H1 (cell line): Measurements from ENCODE around the gene TPRN. TPM values are rescaled to one million over a fixed set of nuclear protein-coding genes. Genes with fewer than 3 reads are reported as not detected.

ENCODE experiments used
- CTCF ChIA-PET: fragments of 300-600 bp; sonication (Branson Sonifier 250); formaldehyde crosslinking; loops from one replicate; lab custom pipeline; 2021; ENCODE audit not compliant: partially characterized antibody; lab: Charles Lee
- POLR2A ChIA-PET: fragments of 300-600 bp; sonication (Branson Sonifier 250); formaldehyde crosslinking; loops from one replicate; lab custom pipeline; 2021; ENCODE audit warnings: inconsistent platforms; ENCODE audit not compliant: partially characterized antibody; lab: Charles Lee
- DNase-seq, 2 experiments: peaks; one replicate each; pipeline versions ENCODE4 v3.0.0 to v3.0.0-alpha.2; 2010 to 2022; ENCODE audit warnings: low spot score in 2 of 2, low read depth in 1 of 2, mixed read lengths in 1 of 2
- FAIRE-seq: peaks from 2 replicates; lab custom pipeline; 2011; peaks lifted over from hg19 to GRCh38; lab: Jason Lieb, UNC
- H2AFZ ChIP-seq: 2 replicates; pipeline ENCODE4 v1.8.1; 2012; ENCODE audit warnings: low read length, inconsistent platforms
- H2AK5ac ChIP-seq: 2 replicates; pipeline ENCODE4 v1.6.1; 2013; ENCODE audit warnings: low read depth, low read length
- H2BK120ac ChIP-seq: replicated peaks from 2 replicates; pipeline ENCODE3; 2013; ENCODE audit warnings: low read depth, low read length, inconsistent platforms
- H2BK12ac ChIP-seq: 2 replicates; pipeline ENCODE4 v1.6.1; 2013; ENCODE audit warnings: low read depth, low read length
- H2BK15ac ChIP-seq: 2 replicates; pipeline ENCODE4 v1.6.1; 2013; ENCODE audit warnings: low read length
- H2BK20ac ChIP-seq: 2 replicates; pipeline ENCODE4 v1.6.1; 2013; ENCODE audit warnings: low read length
- H2BK5ac ChIP-seq: 2 replicates; pipeline ENCODE4 v1.6.1; 2013; ENCODE audit warnings: low read depth, low read length
- H3K14ac ChIP-seq: 2 replicates; pipeline ENCODE4 v1.6.1; 2013; ENCODE audit warnings: inconsistent platforms; ENCODE audit not compliant: insufficient read length
- H3K18ac ChIP-seq: 2 replicates; pipeline ENCODE4 v1.6.1; 2013; ENCODE audit warnings: low read length; ENCODE audit errors: extremely low read depth
- H3K23ac ChIP-seq: 2 replicates; pipeline ENCODE4 v1.6.1; 2013; ENCODE audit warnings: inconsistent platforms; ENCODE audit not compliant: insufficient read length
- H3K23me2 ChIP-seq: 2 replicates; pipeline ENCODE4 v1.6.1; 2013; ENCODE audit warnings: low read depth, low read length
- H3K27ac ChIP-seq: 2 replicates; pipeline ENCODE4 v1.6.1; 2011; ENCODE audit warnings: low read depth, low read length, inconsistent platforms
- H3K27me3 ChIP-seq, 4 experiments: replicated peaks in 1 of 4; 1 replicate in 1 of 4; 2 replicates in 3 of 4; pipeline versions ENCODE4 v1.6.1 to v1.8.1; 2011 to 2013; ENCODE audit warnings: low read length in 3 of 4, mild to moderate bottlenecking in 3 of 4, inconsistent platforms in 2 of 4, mixed read lengths in 2 of 4, moderate library complexity in 1 of 4; ENCODE audit not compliant: control insufficient read depth in 3 of 4, insufficient read depth in 3 of 4; ENCODE audit errors: extremely low read depth in 1 of 4
- H3K36me3 ChIP-seq, 4 experiments: 2 replicates each; pipeline versions ENCODE4 v1.6.1 to v1.8.1; 2011 to 2013; ENCODE audit warnings: mild to moderate bottlenecking in 4 of 4, low read length in 3 of 4, moderate library complexity in 2 of 4, control low read depth in 1 of 4, inconsistent platforms in 1 of 4; ENCODE audit not compliant: insufficient read depth in 4 of 4, control insufficient read depth in 2 of 4
- H3K4ac ChIP-seq: replicated peaks from 2 replicates; pipeline ENCODE3; 2013; ENCODE audit warnings: low read length, low read depth, mixed read lengths, inconsistent platforms; ENCODE audit not compliant: insufficient read length
- H3K4me1 ChIP-seq, 4 experiments: replicated peaks in 1 of 4; 1 replicate in 1 of 4; 2 replicates in 3 of 4; pipeline versions ENCODE4 v1.6.1 to v1.8.1; 2011 to 2013; ENCODE audit warnings: low read length in 3 of 4, inconsistent platforms in 2 of 4, mixed read lengths in 1 of 4; ENCODE audit not compliant: insufficient read depth in 4 of 4, control insufficient read depth in 3 of 4
- H3K4me2 ChIP-seq, 2 experiments: 2 replicates each; pipeline versions ENCODE4 v1.6.1 to v1.8.1; 2011 to 2013; ENCODE audit warnings: low read depth in 2 of 2, low read length in 2 of 2, control low read depth in 1 of 2, inconsistent platforms in 1 of 2, mild to moderate bottlenecking in 1 of 2; ENCODE audit not compliant: insufficient read depth in 1 of 2
- H3K4me3 ChIP-seq, 4 experiments: fragments of 200-600, 300-600 bp in 1 of 4; sonication (generic), shearing (Covaris generic), sonication (Bioruptor Twin) in 1 of 4; 2 replicates each; pipeline versions ENCODE4 v1.5.1 to v1.8.1; 2011 to 2016; ENCODE audit warnings: low read length in 4 of 4, low read depth in 3 of 4, control low read depth in 2 of 4, inconsistent platforms in 2 of 4, mild to moderate bottlenecking in 2 of 4, mixed read lengths in 1 of 4, moderate library complexity in 1 of 4; ENCODE audit not compliant: insufficient read depth in 2 of 4; ENCODE audit errors: extremely low read depth in 1 of 4
- H3K56ac ChIP-seq: replicated peaks from 2 replicates; pipeline ENCODE3; 2013; ENCODE audit warnings: low read depth, mild to moderate bottlenecking, mixed read lengths, low read length, inconsistent platforms; ENCODE audit not compliant: insufficient read length
- H3K79me1 ChIP-seq: 2 replicates; pipeline ENCODE4 v1.6.1; 2013; ENCODE audit warnings: low read depth, low read length, control low read depth
- H3K79me2 ChIP-seq, 2 experiments: 2 replicates each; pipeline versions ENCODE4 v1.6.1 to v1.8.1; 2012 to 2013; ENCODE audit warnings: low read length in 2 of 2, mild to moderate bottlenecking in 2 of 2, inconsistent platforms in 1 of 2; ENCODE audit not compliant: insufficient read depth in 2 of 2, control insufficient read depth in 1 of 2
- H3K9ac ChIP-seq, 4 experiments: replicated peaks in 1 of 4; 1 replicate in 1 of 4; 2 replicates in 3 of 4; pipeline versions ENCODE4 v1.6.1 to v1.8.1; 2011 to 2013; ENCODE audit warnings: low read depth in 3 of 4, low read length in 3 of 4, control low read depth in 2 of 4, mild to moderate bottlenecking in 2 of 4, moderate library complexity in 2 of 4, inconsistent platforms in 1 of 4; ENCODE audit errors: extremely low read depth in 1 of 4
- H3K9me3 ChIP-seq, 2 experiments: 2 replicates each; pipeline versions ENCODE4 v1.6.1 to v1.8.1; 2012 to 2013; ENCODE audit warnings: mild to moderate bottlenecking in 2 of 2, moderate library complexity in 2 of 2, control low read depth in 1 of 2, inconsistent platforms in 1 of 2, low read depth in 1 of 2, low read length in 1 of 2, mixed read lengths in 1 of 2; ENCODE audit not compliant: insufficient read depth in 2 of 2
- H4K20me1 ChIP-seq, 2 experiments: replicated peaks in 1 of 2; 2 replicates each; pipeline versions ENCODE3 to v1.8.1; 2011 to 2013; ENCODE audit warnings: inconsistent platforms in 2 of 2, low read length in 2 of 2, mild to moderate bottlenecking in 1 of 2; ENCODE audit not compliant: insufficient read depth in 2 of 2, control insufficient read depth in 1 of 2
- H4K5ac ChIP-seq: 2 replicates; pipeline ENCODE4 v1.6.1; 2013; ENCODE audit warnings: low read length, low read depth, mixed read lengths, inconsistent platforms; ENCODE audit not compliant: insufficient read length
- H4K8ac ChIP-seq: 2 replicates; pipeline ENCODE4 v1.8.0; 2013; ENCODE audit warnings: mild to moderate bottlenecking, moderate library complexity, low read length, inconsistent platforms; ENCODE audit not compliant: insufficient read depth; ENCODE audit errors: extremely low read depth
- H4K91ac ChIP-seq: replicated peaks from 2 replicates; pipeline ENCODE3; 2013; ENCODE audit warnings: low read length, mixed read lengths, inconsistent platforms; ENCODE audit not compliant: insufficient read length
- ATF3 ChIP-seq: IDR thresholded peaks from 2 replicates; pipeline ENCODE4 v1.6.1; 2011; ENCODE audit warnings: low read depth, mild to moderate bottlenecking, low read length; ENCODE audit not compliant: insufficient read depth
- CHD1 ChIP-seq: IDR thresholded peaks from 2 replicates; pipeline ENCODE4 v1.6.1; 2012; ENCODE audit warnings: low read depth, low read length, improper control_type of control experiment
- CHD2 ChIP-seq: IDR thresholded peaks from 2 replicates; pipeline ENCODE4 v1.6.1; 2012; ENCODE audit warnings: low read length, improper control_type of control experiment
- CREB1 ChIP-seq: IDR thresholded peaks from 2 replicates; pipeline ENCODE4 v1.6.1; 2012; ENCODE audit warnings: inconsistent platforms
- FOSL1 ChIP-seq: IDR thresholded peaks from 2 replicates; pipeline ENCODE4 v1.6.1; 2011; ENCODE audit warnings: mild to moderate bottlenecking, low read depth, low read length, moderate library complexity; ENCODE audit not compliant: insufficient read depth
- GABPA ChIP-seq: IDR thresholded peaks from 2 replicates; pipeline ENCODE4 v1.6.1; 2011; ENCODE audit warnings: mild to moderate bottlenecking, low read length, moderate library complexity, borderline replicate concordance; ENCODE audit not compliant: insufficient read depth
- MAFK ChIP-seq: IDR thresholded peaks from 2 replicates; pipeline ENCODE4 v1.6.1; 2012; ENCODE audit warnings: low read depth, mild to moderate bottlenecking, improper control_type of control experiment, low read length
- NRF1 ChIP-seq: IDR thresholded peaks from 2 replicates; pipeline ENCODE4 v1.6.1; 2011; ENCODE audit warnings: mild to moderate bottlenecking, low read depth, low read length, improper control_type of control experiment
- RFX5 ChIP-seq: IDR thresholded peaks from 2 replicates; pipeline ENCODE4 v1.6.1; 2011; ENCODE audit warnings: low read depth, low read length, improper control_type of control experiment, borderline replicate concordance
- RNF2 ChIP-seq: fragments of 200-900, 300-1000 bp; sonication (generic); IDR thresholded peaks from 2 replicates; pipeline ENCODE4 v1.7.1; 2016; ENCODE audit warnings: borderline replicate concordance, low read depth, mild to moderate bottlenecking, antibody characterized with exemption, low read length; ENCODE audit not compliant: poor library complexity, severe bottlenecking; ENCODE audit errors: missing control alignments
- SIN3A ChIP-seq, 2 experiments: IDR thresholded peaks in 1 of 2; conservative IDR thresholded peaks in 1 of 2; 2 replicates each; pipeline ENCODE4 v1.6.1; 2011 to 2012; ENCODE audit warnings: low read length in 2 of 2, improper control_type of control experiment in 1 of 2, low read depth in 1 of 2, mild to moderate bottlenecking in 1 of 2
- SIRT6 ChIP-seq: IDR thresholded peaks from one replicate; pipeline ENCODE4 v1.7.1; 2012; ENCODE audit warnings: low read length, inconsistent platforms
- SIX5 ChIP-seq: IDR thresholded peaks from 2 replicates; pipeline ENCODE4 v1.6.1; 2011; ENCODE audit warnings: mild to moderate bottlenecking, low read depth, low read length
- WGBS, 2 experiments: shearing (Covaris generic) in 1 of 2; methylation state at CpG; one replicate each; pipeline versions ENCODE4 v1.1.6 to v1.1.7; 2013 to 2015; ENCODE audit warnings: low lambda C conversion rate in 2 of 2, mixed read lengths in 2 of 2, inconsistent platforms in 1 of 2, low coverage in 1 of 2, missing lambda C conversion rate in 1 of 2; ENCODE audit not compliant: insufficient replicate concordance in 2 of 2, insufficient coverage in 1 of 2, insufficient read length in 1 of 2; ENCODE audit errors: extremely low coverage in 1 of 2, missing lambda C conversion rate in 1 of 2; 5-methylcytosine and 5-hydroxymethylcytosine counted together
- polyA plus RNA-seq, 7 experiments: library from polyadenylated mRNA; depleted of rRNA in 3 of 7; stranded (reverse) in 5 of 7; unstranded in 2 of 7; fragments of >200 nt in 5 of 7; fragments of 200-250 nt in 2 of 7; gene quantifications; 1 replicate in 5 of 7; 2 replicates in 1 of 7; 4 replicates in 1 of 7; pipeline versions ENCODE4 v1.2.1 to v1.2.3, GENCODE V29; 2011 to 2013; ENCODE audit warnings: missing spikeins in 2 of 7, mixed read lengths in 2 of 7
- total RNA-seq: library from RNA; stranded (reverse); fragmentation: NEBNext Ultra II Directional; extraction: Animal tissue kit (Norgen Biotek cat#: 25700); gene quantifications from 2 replicates; pipeline ENCODE4 v1.2.1, GENCODE V29; 2021

Gene TPRN
- total and polyA plus RNA-seq, 2 of the 8 experiments (the other 6 are each of a cell fraction or from before 2014, with no cell fraction given), result 9.7 to 23.2 TPM

- Histone ChIP-seq H2BK120ac (no peak overlapping the region), H4K91ac (no peak overlapping the region), H3K79me2 (no peaks in the 10 kb centered on the region), H3K23ac (no peak overlapping the region), H2BK20ac (no peak overlapping the region), H4K5ac (no peak overlapping the region), H3K27me3 (no peaks in the 10 kb centered on the region; a peak in 1 of 7 replicates), H3K23me2 (peaks cover 4% of the 10 kb centered on the region; the same call in 1 of the 2 replicates), H3K79me1 (no peaks in the 10 kb centered on the region), H3K36me3 (no peaks in the 10 kb centered on the region), H3K4me2 (no peak overlapping the region), H2BK15ac (no peak overlapping the region), H3K4me3 (no peak overlapping the region), H3K18ac (no peak overlapping the region), H3K4ac (no peak overlapping the region), H3K9ac (no peak overlapping the region), H3K27ac (no peak overlapping the region), H4K8ac (no peak overlapping the region), H2BK12ac (no peak overlapping the region), H3K4me1 (peaks cover 0 to 16% (median 5%) of the 10 kb centered on the region in 4 experiments; a peak in 4 of 7 replicates), H2AFZ (no peak overlapping the region), H4K20me1 (peaks cover 0 to 1% of the 10 kb centered on the region in 2 experiments), H3K56ac (no peak overlapping the region), H2AK5ac (no peak overlapping the region), H3K9me3 (no peaks in the 10 kb centered on the region), H3K14ac (no peak overlapping the region), H2BK5ac (no peak overlapping the region)
- DNase-seq, result no peak
- CTCF ChIA-PET, result interaction anchor here (1.1 to 20.2 kb wide), 11 partner anchors 11 to 199 kb away, joined by 3 to 204 read pairs (median 9); partner anchors contain the start of genes ANAPC2, LRRC26, SSNA1 and TOR4A
- FAIRE-seq, result no peak
- POLR2A ChIA-PET, result interaction anchor here (1.5 to 69.9 kb wide), 4 partner anchors 12 to 40 kb away, joined by 3 to 1462 read pairs (median 12); partner anchors contain the start of genes ANAPC2, NELFB, SSNA1 and STPG3
- 92% methylated on average over 18 of the region's 29 CpGs; no CpG with 5 or more reads in 1 of the 2 experiments for WGBS, 2 experiments
- TF ChIP-seq SIRT6 (no peak), GABPA (no peak), NRF1 (no peak), RFX5 (no peak), ATF3 (no peak), RNF2 (no peak), CHD1 (no peak), CREB1 (no peak), SIX5 (no peak), CHD2 (no peak), FOSL1 (no peak), MAFK (no peak), SIN3A (conservative IDR thresholded peaks at IDR 0.05 in 1 of 2, IDR thresholded peaks at IDR 0.05 in 1 of 2; ENCODE audit: low read depth in 1 of 2, low read length in 2 of 2) (no peak)
These were observed 28.0 kb upstream of the TPRN start for GRCh38 chr9:137228506-137228967.
